Neural progenitor cell (in vitro differentiated cells): Measurements from ENCODE around the gene LGALS12. TPM values are rescaled to one million over a fixed set of nuclear protein-coding genes. Genes with fewer than 3 reads are reported as not detected.
A peak's percentile ranks its signal among the peaks of the same experiment; 100 is the strongest.

Experiments used
- DNase-seq: peaks from one replicate; pipeline ENCODE4 v3.0.0-alpha.2; 2016; ENCODE audit warnings: low spot score
- H2AFZ ChIP-seq: fragments of 200-600 bp; sonication (generic); replicated peaks from 2 replicates; pipeline ENCODE4 v1.6.1; 2016; ENCODE audit warnings: antibody characterized with exemption
- H3F3A ChIP-seq: fragments of 200-600 bp; sonication (generic); 2 replicates; pipeline ENCODE4 v1.6.1; 2016; ENCODE audit warnings: antibody characterized with exemption, low read depth
- H3K27ac ChIP-seq: fragments of 200-600 bp; sonication (generic); 2 replicates; pipeline ENCODE4 v1.5.1; 2016; ENCODE audit warnings: mild to moderate bottlenecking
- H3K27me3 ChIP-seq: fragments of 200-600 bp; sonication (generic); 2 replicates; pipeline ENCODE4 v1.6.1; 2016; ENCODE audit warnings: mild to moderate bottlenecking, moderate library complexity
- H3K36me3 ChIP-seq: fragments of 200-600 bp; sonication (generic); 2 replicates; pipeline ENCODE4 v1.5.1; 2016
- H3K4me1 ChIP-seq: fragments of 200-600 bp; sonication (generic); 2 replicates; pipeline ENCODE4 v1.6.1; 2016; ENCODE audit warnings: mixed run types
- H3K4me2 ChIP-seq: fragments of 200-600 bp; sonication (generic); 2 replicates; pipeline ENCODE4 v1.6.1; 2016
- H3K4me3 ChIP-seq: fragments of 200-600 bp; sonication (generic); 2 replicates; pipeline ENCODE4 v1.5.1; 2016
- H3K79me2 ChIP-seq: fragments of 200-600 bp; sonication (generic); 2 replicates; pipeline ENCODE4 v1.6.1; 2016; ENCODE audit warnings: low read depth
- H3K9ac ChIP-seq: fragments of 200-600 bp; sonication (generic); 2 replicates; pipeline ENCODE4 v1.6.1; 2016
- H3K9me3 ChIP-seq: fragments of 200-600 bp; sonication (generic); 2 replicates; pipeline ENCODE4 v1.5.1; 2016; ENCODE audit warnings: low read depth
- H4K20me1 ChIP-seq: fragments of 200-600 bp; sonication (generic); 2 replicates; pipeline ENCODE4 v1.6.1; 2016; ENCODE audit warnings: low read depth
- H3K27ac Mint-ChIP-seq: 3 replicates; pipeline ENCODE4 v1.8.0; 2021; ENCODE audit warnings: mixed read lengths
- H3K27me3 Mint-ChIP-seq: 2 replicates; pipeline ENCODE4 v1.8.0; 2022; ENCODE audit warnings: low read depth, mild to moderate bottlenecking, inconsistent platforms, moderate library complexity, mixed read lengths; ENCODE audit not compliant: insufficient read depth
- H3K36me3 Mint-ChIP-seq: 3 replicates; pipeline ENCODE4 v1.8.0; 2021; ENCODE audit warnings: mixed read lengths
- H3K4me1 Mint-ChIP-seq: 3 replicates; pipeline ENCODE4 v1.8.0; 2021; ENCODE audit warnings: mixed read lengths
- H3K4me3 Mint-ChIP-seq: 3 replicates; pipeline ENCODE4 v1.8.0; 2021; ENCODE audit warnings: mild to moderate bottlenecking, moderate library complexity, mixed read lengths
- H3K9me3 Mint-ChIP-seq: 3 replicates; pipeline ENCODE4 v1.8.0; 2020; ENCODE audit warnings: mixed read lengths
- EZH2 ChIP-seq: fragments of 200-600 bp; sonication (generic); IDR thresholded peaks from 2 replicates; pipeline ENCODE4 v1.6.1; 2017; ENCODE audit warnings: antibody characterized with exemption, mild to moderate bottlenecking, moderate library complexity
- EZH2phosphoT487 ChIP-seq: fragments of 200-600 bp; sonication (generic); IDR thresholded peaks from 2 replicates; pipeline ENCODE4 v1.6.1; 2017; ENCODE audit warnings: antibody characterized with exemption
- total RNA-seq: library from RNA; depleted of rRNA; stranded (reverse); fragments of >200 nt; gene quantifications from 2 replicates; pipeline ENCODE4 v1.2.3, GENCODE V29; 2015; ENCODE audit warnings: low replicate concordance
- TF ChIP-seq, protein P1 (sequence below): fragments of 200-600 bp; sonication (generic); IDR thresholded peaks from 2 replicates; pipeline ENCODE4 v1.5.1; 2017; ENCODE audit warnings: antibody characterized with exemption, mild to moderate bottlenecking

Gene LGALS12
- total RNA-seq, 1 donor from 2014 or later: not detected

DNA sequence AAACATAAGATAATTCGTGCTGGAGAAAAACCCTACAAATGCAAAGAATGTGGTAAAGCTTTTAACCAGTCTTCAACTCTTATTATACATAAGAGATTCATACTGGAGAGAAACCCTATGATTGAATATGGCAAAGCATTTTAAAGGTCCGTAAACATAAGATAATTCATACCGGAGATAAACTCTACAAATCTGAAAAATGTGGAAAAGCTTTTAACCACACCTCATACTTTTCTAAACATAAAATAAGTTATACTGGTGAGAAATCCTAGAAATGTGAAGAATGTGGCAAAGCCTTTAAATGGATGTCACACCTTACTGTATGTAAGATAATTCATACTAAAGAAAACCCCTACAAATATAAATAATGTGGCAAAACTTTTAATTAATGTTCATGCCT lies 35.6 kb upstream of the LGALS12 start:
- no peaks in the 10 kb centered on the region for H3K4me1 Mint-ChIP-seq
- no peak overlapping the region for H2AFZ ChIP-seq
- H3K36me3 Mint-ChIP-seq: no peaks in the 10 kb centered on the region
- no peaks in the 10 kb centered on the region for H3K36me3 ChIP-seq
- no peaks in the 10 kb centered on the region for H3F3A ChIP-seq
- no peak overlapping the region for H3K4me3 ChIP-seq
- H3K4me2 ChIP-seq: no peak overlapping the region
- no peak overlapping the region for H3K4me3 Mint-ChIP-seq
- TF ChIP-seq, protein P1, sequence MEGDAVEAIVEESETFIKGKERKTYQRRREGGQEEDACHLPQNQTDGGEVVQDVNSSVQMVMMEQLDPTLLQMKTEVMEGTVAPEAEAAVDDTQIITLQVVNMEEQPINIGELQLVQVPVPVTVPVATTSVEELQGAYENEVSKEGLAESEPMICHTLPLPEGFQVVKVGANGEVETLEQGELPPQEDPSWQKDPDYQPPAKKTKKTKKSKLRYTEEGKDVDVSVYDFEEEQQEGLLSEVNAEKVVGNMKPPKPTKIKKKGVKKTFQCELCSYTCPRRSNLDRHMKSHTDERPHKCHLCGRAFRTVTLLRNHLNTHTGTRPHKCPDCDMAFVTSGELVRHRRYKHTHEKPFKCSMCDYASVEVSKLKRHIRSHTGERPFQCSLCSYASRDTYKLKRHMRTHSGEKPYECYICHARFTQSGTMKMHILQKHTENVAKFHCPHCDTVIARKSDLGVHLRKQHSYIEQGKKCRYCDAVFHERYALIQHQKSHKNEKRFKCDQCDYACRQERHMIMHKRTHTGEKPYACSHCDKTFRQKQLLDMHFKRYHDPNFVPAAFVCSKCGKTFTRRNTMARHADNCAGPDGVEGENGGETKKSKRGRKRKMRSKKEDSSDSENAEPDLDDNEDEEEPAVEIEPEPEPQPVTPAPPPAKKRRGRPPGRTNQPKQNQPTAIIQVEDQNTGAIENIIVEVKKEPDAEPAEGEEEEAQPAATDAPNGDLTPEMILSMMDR: no peak
- TF ChIP-seq EZH2: no peak
- TF ChIP-seq EZH2phosphoT487: no peak
- no peak overlapping the region for H3K9ac ChIP-seq
- H3K4me1 ChIP-seq: no peaks in the 10 kb centered on the region
- no peaks in the 10 kb centered on the region for H3K79me2 ChIP-seq
- H3K27me3 Mint-ChIP-seq: no peaks in the 10 kb centered on the region
- H3K9me3 ChIP-seq: no peaks in the 10 kb centered on the region
- no peaks in the 10 kb centered on the region for H3K27me3 ChIP-seq
- H3K27ac ChIP-seq: no peak overlapping the region
- peaks cover 2% of the 10 kb centered on the region for H3K9me3 Mint-ChIP-seq
- no peak for DNase-seq
- H4K20me1 ChIP-seq: no peaks in the 10 kb centered on the region
- H3K27ac Mint-ChIP-seq: no peak overlapping the region

DNA sequence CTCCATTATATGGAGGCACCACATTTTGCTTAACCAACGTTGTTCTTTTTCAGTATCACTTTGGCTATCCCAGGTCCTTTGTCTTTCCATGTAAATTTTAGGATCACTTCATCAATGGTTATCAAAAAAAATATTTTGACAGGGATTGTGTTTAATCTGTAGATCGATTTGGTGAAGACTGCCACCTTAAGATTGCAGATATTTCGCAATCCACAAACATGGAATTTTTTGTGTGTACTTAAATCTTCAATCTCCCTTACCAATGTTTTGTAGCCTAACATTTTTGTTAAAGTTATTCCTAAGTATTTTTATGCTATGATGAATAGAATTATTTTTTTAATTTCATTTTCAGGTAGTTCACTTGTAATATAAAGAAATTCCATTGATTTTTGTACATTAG lies 33.5 kb upstream of the LGALS12 start:
- H3K4me1 Mint-ChIP-seq: no peaks in the 10 kb centered on the region
- Histone ChIP-seq H3K27me3 (no peaks in the 10 kb centered on the region), H3K9ac (no peak overlapping the region), H2AFZ (no peak overlapping the region), H3K36me3 (no peaks in the 10 kb centered on the region), H3K4me1 (no peaks in the 10 kb centered on the region), H3K4me3 (no peak overlapping the region), H3K4me2 (no peak overlapping the region), H3F3A (no peaks in the 10 kb centered on the region), H3K9me3 (no peaks in the 10 kb centered on the region), H3K79me2 (no peaks in the 10 kb centered on the region), H4K20me1 (no peaks in the 10 kb centered on the region), H3K27ac (no peak overlapping the region)
- no peak overlapping the region for H3K27ac Mint-ChIP-seq
- H3K27me3 Mint-ChIP-seq: no peaks in the 10 kb centered on the region
- no peak for TF ChIP-seq EZH2phosphoT487
- TF ChIP-seq, protein P1: no peak
- TF ChIP-seq EZH2: no peak
- H3K4me3 Mint-ChIP-seq: no peak overlapping the region
- no peak for DNase-seq
- H3K36me3 Mint-ChIP-seq: no peaks in the 10 kb centered on the region
- H3K9me3 Mint-ChIP-seq: peaks cover 12% of the 10 kb centered on the region

DNA sequence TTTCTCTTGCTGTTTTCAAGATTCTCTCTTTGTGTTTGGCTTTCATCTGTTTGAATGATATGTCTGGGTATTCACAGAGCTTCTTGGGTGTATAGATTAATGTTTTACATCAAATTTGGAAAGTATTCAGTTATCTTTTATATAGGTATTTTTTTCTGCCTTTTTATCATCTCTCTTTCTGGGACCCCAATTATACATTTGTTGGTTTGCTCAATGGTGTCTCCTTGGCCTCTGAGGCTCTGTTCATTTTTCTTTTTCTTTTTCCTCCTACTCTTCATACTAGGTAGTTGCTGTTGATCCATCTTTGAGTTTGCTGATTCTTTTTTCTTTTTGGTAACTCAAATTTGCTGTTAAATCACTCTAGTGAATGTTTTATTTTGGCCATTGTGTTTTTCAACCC lies 29.3 kb upstream of the LGALS12 start:
- Mint-ChIP-seq H3K36me3 (no peaks in the 10 kb centered on the region), H3K27me3 (no peaks in the 10 kb centered on the region), H3K9me3 (peaks cover 9% of the 10 kb centered on the region), H3K4me3 (no peak overlapping the region), H3K27ac (no peak overlapping the region), H3K4me1 (no peaks in the 10 kb centered on the region)
- Histone ChIP-seq H3K9ac (no peak overlapping the region), H3K9me3 (no peaks in the 10 kb centered on the region), H3K36me3 (no peaks in the 10 kb centered on the region), H2AFZ (no peak overlapping the region), H4K20me1 (no peaks in the 10 kb centered on the region), H3K4me2 (no peak overlapping the region), H3K27ac (no peak overlapping the region), H3K4me3 (no peak overlapping the region), H3F3A (no peaks in the 10 kb centered on the region), H3K79me2 (no peaks in the 10 kb centered on the region), H3K27me3 (no peaks in the 10 kb centered on the region), H3K4me1 (no peaks in the 10 kb centered on the region)
- no peak for TF ChIP-seq EZH2
- TF ChIP-seq, protein P1: no peak
- no peak for DNase-seq

DNA sequence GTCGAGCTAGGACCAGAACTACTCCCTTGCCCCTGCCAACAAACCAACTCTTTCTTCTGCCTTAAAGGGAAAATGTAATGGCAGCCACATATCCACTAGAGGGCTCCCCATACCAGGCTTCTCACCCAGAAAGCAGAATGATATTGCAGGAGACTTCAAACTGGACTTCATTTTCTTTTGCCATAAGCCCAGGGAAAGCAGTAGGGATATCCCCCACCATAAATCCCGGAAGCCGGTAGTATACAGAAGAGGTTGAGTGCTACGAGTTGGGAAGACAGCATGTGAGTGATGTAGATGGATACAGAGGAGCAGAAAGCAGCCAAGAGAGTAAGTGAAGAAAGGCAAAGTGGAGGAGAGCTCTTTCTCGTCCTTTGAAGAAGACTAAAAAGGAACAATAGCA lies 27.0 kb upstream of the LGALS12 start:
- peaks cover 12% of the 10 kb centered on the region for H3K9me3 Mint-ChIP-seq
- peak overlapping the region; percentile 54 for H2AFZ ChIP-seq
- no peak overlapping the region for H3K4me2 ChIP-seq

More for the DNA sequence above, 27.0 kb upstream of the LGALS12 start:
- DNase-seq: peak; percentile 71
- Mint-ChIP-seq H3K4me3 (no peak overlapping the region), H3K36me3 (no peaks in the 10 kb centered on the region), H3K27me3 (no peaks in the 10 kb centered on the region), H3K4me1 (no peaks in the 10 kb centered on the region), H3K27ac (no peak overlapping the region)
- Histone ChIP-seq H3K79me2 (no peaks in the 10 kb centered on the region), H3K4me3 (no peak overlapping the region), H3K36me3 (no peaks in the 10 kb centered on the region), H4K20me1 (no peaks in the 10 kb centered on the region), H3F3A (no peaks in the 10 kb centered on the region), H3K9ac (no peak overlapping the region), H3K9me3 (no peaks in the 10 kb centered on the region), H3K27me3 (no peaks in the 10 kb centered on the region), H3K27ac (no peak overlapping the region), H3K4me1 (no peaks in the 10 kb centered on the region)
- no peak for TF ChIP-seq EZH2phosphoT487
- TF ChIP-seq, protein P1: peak; percentile 96
